HG03432 (cell line): ENCODE data around the gene GSTT2.

ENCODE experiments used
- ATAC-seq: cut with Tn5 transposase; IDR thresholded peaks from one replicate; pipeline ENCODE4 v1.9.1; 2021; ENCODE audit warnings: mild to moderate bottlenecking, moderate library complexity; ENCODE audit not compliant: unreplicated experiment

Gene GSTT2

GRCh38 chr22:24007253-24008021, 27.5 kb downstream of the GSTT2 start:
- no peak for ATAC-seq

- ATAC-seq, result no peak
Measured at GRCh38 chr22:24008022-24008283, 28.0 kb downstream of the GSTT2 start.

GRCh38 chr22:24008381-24009226, 28.7 kb downstream of the GSTT2 start:
- no peak for ATAC-seq

- no peak for ATAC-seq
Measured at GRCh38 chr22:24009227-24010017, 29.5 kb downstream of the GSTT2 start.

GRCh38 chr22:24010018-24010391, 30.1 kb downstream of the GSTT2 start:
- no peak for ATAC-seq

GRCh38 chr22:24011735-24012068, 31.8 kb downstream of the GSTT2 start:
- peak; percentile 6 for ATAC-seq

- ATAC-seq, result no peak
Measured at GRCh38 chr22:24016156-24016555, 36.2 kb downstream of the GSTT2 start.

- ATAC-seq, result no peak
Measured at GRCh38 chr22:24021304-24021703, 41.4 kb downstream of the GSTT2 start.

- no peak for ATAC-seq
Measured at GRCh38 chr22:24023204-24023789, 43.4 kb downstream of the GSTT2 start.

GRCh38 chr22:24024354-24024753, 44.4 kb downstream of the GSTT2 start:
- ATAC-seq, result no peak

GRCh38 chr22:24025475-24025874, 45.5 kb downstream of the GSTT2 start:
- ATAC-seq, result no peak

- no peak for ATAC-seq
Measured at GRCh38 chr22:24026056-24026455, 46.1 kb downstream of the GSTT2 start.

- no peak for ATAC-seq
Measured at GRCh38 chr22:24026733-24027132, 46.8 kb downstream of the GSTT2 start.

GRCh38 chr22:24027389-24027975, 47.5 kb downstream of the GSTT2 start:
- no peak for ATAC-seq

GRCh38 chr22:24027991-24028390, 48.1 kb downstream of the GSTT2 start:
- no peak for ATAC-seq

GRCh38 chr22:24028533-24028932, 48.6 kb downstream of the GSTT2 start:
- ATAC-seq, result no peak

- no peak for ATAC-seq
Measured at GRCh38 chr22:24029304-24029703, 49.4 kb downstream of the GSTT2 start.

GRCh38 chr22:24030186-24030702, 50.3 kb downstream of the GSTT2 start:
- no peak for ATAC-seq
